H1 (cell line): Measurements from ENCODE around the gene LRRK1.

Source experiments
- ASH2L ChIP-seq: fragments of 200-600, 300-600 bp; sonication (generic); IDR thresholded peaks from one replicate; pipeline ENCODE4 v1.7.1; 2017; ENCODE audit warnings: low read length
- CHD2 ChIP-seq: IDR thresholded peaks from 2 replicates; pipeline ENCODE4 v1.6.1; 2012; ENCODE audit warnings: low read length, improper control_type of control experiment
- CTCF ChIP-seq, 3 experiments: IDR thresholded peaks; 1 replicate in 2 of 3; 2 replicates in 1 of 3; pipeline versions ENCODE4 v1.5.1 to v1.6.1; 2011; ENCODE audit warnings: low read length in 3 of 3, mild to moderate bottlenecking in 3 of 3, inconsistent platforms in 2 of 3, low read depth in 1 of 3, moderate library complexity in 1 of 3; ENCODE audit not compliant: insufficient read depth in 1 of 3; ENCODE audit errors: control extremely low read depth in 1 of 3
- EGR1 ChIP-seq: IDR thresholded peaks from 2 replicates; pipeline ENCODE4 v1.6.1; 2011; ENCODE audit warnings: low read depth, low read length, borderline replicate concordance
- EZH2 ChIP-seq: fragments of 200-600 bp; sonication (generic); IDR thresholded peaks from 2 replicates; pipeline ENCODE4 v1.7.1; 2012; ENCODE audit warnings: low read depth, mild to moderate bottlenecking, moderate library complexity, low read length, inconsistent platforms; ENCODE audit not compliant: severe bottlenecking
- JUND ChIP-seq: IDR thresholded peaks from 2 replicates; pipeline ENCODE4 v1.6.1; 2011; ENCODE audit warnings: mild to moderate bottlenecking, improper control_type of control experiment, low read length
- KDM5A ChIP-seq: fragments of 200-600 bp; IDR thresholded peaks from 2 replicates; pipeline ENCODE4 v1.7.1; 2012; ENCODE audit warnings: mild to moderate bottlenecking, low read length, inconsistent platforms, mixed read lengths
- PHF8 ChIP-seq: fragments of 200-600 bp; sonication (generic); conservative IDR thresholded peaks from 2 replicates; pipeline ENCODE4 v1.7.1; 2012; ENCODE audit warnings: low read depth, mild to moderate bottlenecking, inconsistent platforms, low read length, moderate library complexity
- RAD21 ChIP-seq, 2 experiments: IDR thresholded peaks in 1 of 2; conservative IDR thresholded peaks in 1 of 2; 2 replicates each; pipeline ENCODE4 v1.6.1; 2011; ENCODE audit warnings: low read depth in 2 of 2, low read length in 2 of 2, improper control_type of control experiment in 1 of 2, inconsistent platforms in 1 of 2, mild to moderate bottlenecking in 1 of 2, moderate library complexity in 1 of 2
- RXRA ChIP-seq: IDR thresholded peaks from 2 replicates; pipeline ENCODE4 v1.6.1; 2011; ENCODE audit warnings: low read depth, mild to moderate bottlenecking, low read length, moderate library complexity; ENCODE audit not compliant: insufficient read depth
- SUZ12 ChIP-seq: fragments of 200-600 bp; sonication (generic); IDR thresholded peaks from 2 replicates; pipeline ENCODE4 v1.6.1; 2012; ENCODE audit warnings: mild to moderate bottlenecking, inconsistent platforms, low read length, moderate library complexity, mixed read lengths
- TAF1 ChIP-seq: IDR thresholded peaks from 2 replicates; pipeline ENCODE4 v1.6.1; 2011; ENCODE audit warnings: mild to moderate bottlenecking, low read depth, low read length

- TF ChIP-seq JUND (no peak), RAD21 (IDR thresholded peaks at IDR 0.05 in 1 of 2, conservative IDR thresholded peaks at IDR 0.05 in 1 of 2; ENCODE audit: low read depth in 2 of 2, low read length in 2 of 2) (no peak), CTCF (IDR thresholded peaks at IDR 0.05; ENCODE audit: control extremely low read depth in 1 of 3, insufficient read depth in 1 of 3, low read depth in 1 of 3, low read length in 3 of 3) (no peak), KDM5A (no peak), ASH2L (no peak), PHF8 (no peak), CHD2 (no peak), TAF1 (no peak), RXRA (no peak), EZH2 (no peak), EGR1 (no peak), SUZ12 (no peak)
These were observed 120.3 kb downstream of the LRRK1 start for GRCh38 chr15:101039461-101039860.
